Adrenal gland (tissue), 12 donors: ENCODE results near the gene PKD1. TPM values are rescaled to one million over a fixed set of nuclear protein-coding genes. Genes with fewer than 3 reads are reported as not detected.

Experiments
- DNase-seq, 7 donors: peaks; one replicate each; pipeline ENCODE4 v3.0.0-alpha.2; 2019 to 2020
- H3K27ac ChIP-seq, 5 donors: fragments of 200-600 bp; sonication (generic) in 4 of 5; 1 replicate in 3 of 5; 2 replicates in 2 of 5; pipeline versions ENCODE4 v1.5.1 to v1.8.0; 2016 to 2020; ENCODE audit warnings: mild to moderate bottlenecking in 1 of 5
- H3K27me3 ChIP-seq: fragments of 200-600 bp; 2 replicates; pipeline ENCODE4 v1.8.0; 2021
- H3K36me3 ChIP-seq, 2 donors: fragments of 200-600 bp; replicated peaks in 1 of 2; 1 replicate in 1 of 2; 2 replicates in 1 of 2; pipeline versions ENCODE4 v1.5.1 to v1.8.0; 2018 to 2022
- H3K4me1 ChIP-seq, 2 donors: fragments of 200-600 bp; replicated peaks in 1 of 2; 1 replicate in 1 of 2; 2 replicates in 1 of 2; pipeline versions ENCODE4 v1.5.1 to v1.8.0; 2018 to 2021
- H3K4me3 ChIP-seq, 4 donors: fragments of 200-600 bp; sonication (generic) in 3 of 4; one replicate each; pipeline ENCODE4 v1.5.1; 2016 to 2018
- H3K9me3 ChIP-seq, 3 donors: fragments of 200-600 bp; sonication (generic) in 1 of 3; replicated peaks in 1 of 3; 1 replicate in 2 of 3; 2 replicates in 1 of 3; pipeline versions ENCODE4 v1.5.1 to v1.8.0; 2016 to 2021
- POLR2A ChIP-seq, 2 donors: fragments of 450-650 bp; IDR thresholded peaks; one replicate each; pipeline ENCODE4 v1.6.1; 2017; ENCODE audit warnings: antibody characterized with exemption in 2 of 2, mild to moderate bottlenecking in 2 of 2, moderate library complexity in 1 of 2
- WGBS, 4 donors: extraction: QIAGEN DNeasy Blood & Tissue Kit in 2 of 4; methylation state at CpG; one replicate each; pipeline versions ENCODE4 v1.1.5 to v1.1.7; 2013 to 2017; 5-methylcytosine and 5-hydroxymethylcytosine counted together
- intact Hi-C, 2 donors: fragments of 100-400 bp; cut with DNase I; formaldehyde crosslinking; loops; one replicate each; pipeline versions ENCODE4 v1.14.1 to v1.15.0; 2022 to 2023
- polyA plus RNA-seq, 3 donors: library from polyadenylated mRNA; stranded (reverse); fragments of 200-250 nt in 2 of 3; fragments of 350-450 nt in 1 of 3; fragmentation: Illumina TruSeq in 1 of 3; extraction: RNeasy Lipid Tissue Mini Kit (QIAGEN cat#74804) in 1 of 3; gene quantifications; one replicate each; pipeline ENCODE4 v1.2.3, GENCODE V29; 2013 to 2014
- total RNA-seq, 9 donors: library from RNA; depleted of rRNA in 4 of 9; stranded (reverse); fragments of >200 nt in 4 of 9; fragments of 120-200 nt in 1 of 9; fragmentation: NEBNext Ultra II Directional in 1 of 9; extraction: Animal tissue kit (Norgen Biotek cat#: 25700) in 1 of 9; gene quantifications; one replicate each; pipeline versions ENCODE4 v1.1.0 to v1.2.4, GENCODE V29; 2013 to 2023
- TF ChIP-seq, protein P1 (sequence below), 6 experiments: fragments of 450-650 bp in 4 of 6; fragments of 200-600 bp in 2 of 6; sonication (generic) in 1 of 6; IDR thresholded peaks; 1 replicate in 5 of 6; 2 replicates in 1 of 6; pipeline versions ENCODE4 v1.5.1 to v1.8.0; 2016 to 2021; ENCODE audit warnings: antibody characterized with exemption in 6 of 6, mild to moderate bottlenecking in 2 of 6, moderate library complexity in 1 of 6
- donor health status: healthy with polysubstance abuse.
- donor health status: Bipolar disorder and iron deficiency.
- donor health status: DM: yes; HTN: yes; CAD: no.
- donor health status: DM: no; HTN: no; CAD: no.
- donor health status: DM: no; HTN: no; CAD: no.
- donor health status: DM: yes; HTN: yes; CAD: no.

Gene PKD1
- total and polyA plus RNA-seq, 12 donors, result 9.2 to 359 (median 102) TPM

- no peak for DNase-seq
- H3K36me3 ChIP-seq, result peaks cover 0 to 12% of the 10 kb centered on the region in 2 donors
- no peaks in the 10 kb centered on the region for H3K9me3 ChIP-seq
- TF ChIP-seq POLR2A (IDR thresholded peaks at IDR 0.05), result no peak
- TF ChIP-seq, protein P1, sequence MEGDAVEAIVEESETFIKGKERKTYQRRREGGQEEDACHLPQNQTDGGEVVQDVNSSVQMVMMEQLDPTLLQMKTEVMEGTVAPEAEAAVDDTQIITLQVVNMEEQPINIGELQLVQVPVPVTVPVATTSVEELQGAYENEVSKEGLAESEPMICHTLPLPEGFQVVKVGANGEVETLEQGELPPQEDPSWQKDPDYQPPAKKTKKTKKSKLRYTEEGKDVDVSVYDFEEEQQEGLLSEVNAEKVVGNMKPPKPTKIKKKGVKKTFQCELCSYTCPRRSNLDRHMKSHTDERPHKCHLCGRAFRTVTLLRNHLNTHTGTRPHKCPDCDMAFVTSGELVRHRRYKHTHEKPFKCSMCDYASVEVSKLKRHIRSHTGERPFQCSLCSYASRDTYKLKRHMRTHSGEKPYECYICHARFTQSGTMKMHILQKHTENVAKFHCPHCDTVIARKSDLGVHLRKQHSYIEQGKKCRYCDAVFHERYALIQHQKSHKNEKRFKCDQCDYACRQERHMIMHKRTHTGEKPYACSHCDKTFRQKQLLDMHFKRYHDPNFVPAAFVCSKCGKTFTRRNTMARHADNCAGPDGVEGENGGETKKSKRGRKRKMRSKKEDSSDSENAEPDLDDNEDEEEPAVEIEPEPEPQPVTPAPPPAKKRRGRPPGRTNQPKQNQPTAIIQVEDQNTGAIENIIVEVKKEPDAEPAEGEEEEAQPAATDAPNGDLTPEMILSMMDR (IDR thresholded peaks at IDR 0.05), result no peak
- H3K27me3 ChIP-seq, result no peaks in the 10 kb centered on the region
- peak overlapping the region in 1 of 5 donors; percentile 12 for H3K27ac ChIP-seq
- intact Hi-C loops, result loop anchor here in 1 of 2 donors (10.0 kb wide), 1 partner anchor 92 kb away; the partner anchor contains the start of gene ECI1
- WGBS, 4 donors, result 81 to 93% (median 87%) methylated on average over 3 to 13 of the region's 13 CpGs
- no peak overlapping the region for H3K4me3 ChIP-seq
- H3K4me1 ChIP-seq, result peaks cover 0 to 31% of the 10 kb centered on the region in 2 donors
These were observed 27.0 kb upstream of the PKD1 start for GRCh38 chr16:2162676-2163118.

- H3K4me3 ChIP-seq, result no peak overlapping the region
- no peak for DNase-seq
- peaks cover 0 to 12% of the 10 kb centered on the region in 2 donors for H3K36me3 ChIP-seq
- WGBS, 4 donors, result 94 to 98% (median 96%) methylated on average over 8 to 10 of the region's 10 CpGs
- peaks cover 5 to 39% of the 10 kb centered on the region in 2 donors for H3K4me1 ChIP-seq
- intact Hi-C loops, result loop anchor here in 1 of 2 donors (10.0 kb wide), 1 partner anchor 93 kb away; the partner anchor contains the start of gene ECI1
- TF ChIP-seq, protein P1 (IDR thresholded peaks at IDR 0.05), result no peak
- TF ChIP-seq POLR2A (IDR thresholded peaks at IDR 0.05), result no peak
- no peaks in the 10 kb centered on the region for H3K9me3 ChIP-seq
- peak overlapping the region in 2 of 5 donors; percentile 52 to 96 for H3K27ac ChIP-seq
- no peaks in the 10 kb centered on the region for H3K27me3 ChIP-seq
These were observed 26.2 kb upstream of the PKD1 start for GRCh38 chr16:2161911-2162310.

DNA sequence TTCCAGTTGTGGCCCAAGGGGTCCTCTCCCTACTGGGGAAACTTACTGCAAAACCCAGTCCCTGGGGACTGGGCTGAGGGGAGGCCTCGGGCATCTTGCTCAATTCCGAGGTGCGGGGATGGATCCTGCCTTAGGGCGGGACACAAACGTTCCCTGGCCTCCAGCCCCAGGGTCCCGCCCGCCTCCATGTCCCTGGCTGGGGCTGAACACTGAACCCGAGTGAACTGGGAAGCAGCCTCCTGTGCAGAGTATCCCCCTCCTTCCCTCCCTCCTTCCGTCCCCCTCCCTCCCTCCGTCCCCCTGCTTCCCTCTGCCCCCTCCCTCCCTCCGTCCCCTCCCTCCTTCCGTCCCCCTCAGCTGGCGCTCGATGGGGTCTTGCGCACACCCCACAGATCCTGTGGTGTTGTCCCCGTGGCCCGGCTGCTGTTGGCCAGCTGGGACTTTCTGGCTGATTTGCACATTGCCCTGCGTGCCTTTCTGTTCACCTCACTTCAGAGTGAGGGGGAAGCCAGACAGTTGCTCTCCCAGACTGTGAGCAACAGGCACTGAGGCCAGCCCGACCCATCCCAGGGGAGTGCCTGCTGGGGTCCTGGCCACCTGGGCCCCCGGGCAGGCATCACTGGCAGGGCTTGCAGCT, 25.3 kb upstream of the PKD1 start:
- 71 to 88% (median 77%) methylated on average over 15 to 20 of the region's 20 CpGs for WGBS, 4 donors
- Histone ChIP-seq H3K4me1 (peaks cover 14 to 46% of the 10 kb centered on the region in 2 donors), H3K27me3 (no peaks in the 10 kb centered on the region), H3K36me3 (peaks cover 0 to 4% of the 10 kb centered on the region in 2 donors), H3K27ac (peak overlapping the region in 2 of 5 donors; percentile 52 to 96), H3K4me3 (no peak overlapping the region), H3K9me3 (no peaks in the 10 kb centered on the region)
- intact Hi-C loops, result loop anchor here in 1 of 2 donors (10.0 kb wide), 1 partner anchor 94 kb away; the partner anchor contains the start of gene ECI1
- TF ChIP-seq, protein P1 (IDR thresholded peaks at IDR 0.05), result no peak
- DNase-seq, result no peak

GRCh38 chr16:2159175-2159838, 23.6 kb upstream of the PKD1 start:
- TF ChIP-seq, protein P1 (IDR thresholded peaks at IDR 0.05), result no peak
- Histone ChIP-seq H3K4me3 (no peak overlapping the region), H3K27ac (peak overlapping the region in 3 of 5 donors; percentile 38 to 96 (median 78)), H3K27me3 (no peaks in the 10 kb centered on the region), H3K9me3 (no peaks in the 10 kb centered on the region), H3K4me1 (peaks cover 16 to 50% of the 10 kb centered on the region in 2 donors), H3K36me3 (no peaks in the 10 kb centered on the region)
- 64 to 75% (median 72%) methylated on average over 13 to 24 of the region's 24 CpGs for WGBS, 4 donors
- intact Hi-C loops, result no loop called here
- DNase-seq, result peak in 1 of 7 donors; percentile 88
